Measurements from ENCODE around the gene ITIH3. TPM values are rescaled to one million over a fixed set of nuclear protein-coding genes. Genes with fewer than 3 reads are reported as not detected.

The ITIH3 gene
- total RNA-seq, 1 experiment from 2014 or later: not detected

DNA sequence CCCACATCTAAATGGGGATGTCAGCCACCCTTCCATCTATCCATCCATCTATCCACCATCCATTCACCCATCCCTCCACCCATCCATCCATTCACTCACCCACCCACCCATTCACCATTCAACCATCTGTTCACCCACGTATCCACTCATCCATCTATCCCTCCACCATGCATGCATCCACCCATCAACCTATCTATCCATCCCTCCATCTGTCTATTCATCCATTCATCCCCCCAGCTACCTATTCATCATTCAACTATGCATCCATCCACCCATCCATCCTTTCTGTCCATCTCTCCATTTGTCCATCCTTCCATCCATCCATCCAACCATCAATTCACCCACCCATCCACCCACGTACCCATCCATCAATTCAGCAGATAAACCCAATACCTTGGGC lies 14.6 kb downstream of the ITIH3 start:
- Mint-ChIP-seq H3K4me3 (no peak overlapping the region), H3K4me1 (no peaks in the 10 kb centered on the region), H3K27ac (no peak overlapping the region), H3K27me3 (ENCODE audit: low read depth) (peaks cover 11% of the 10 kb centered on the region), H3K9me3 (no peaks in the 10 kb centered on the region), H3K36me3 (ENCODE audit: insufficient read depth in 1 of 3, low read depth in 3 of 3) (no peaks in the 10 kb centered on the region)
- no peak overlapping the region for H3K27ac ChIP-seq (ENCODE audit: insufficient read length, low read depth, low read length)
- H2AFZ ChIP-seq (ENCODE audit: low read length): no peak overlapping the region
- no peak overlapping the region for H3K18ac ChIP-seq (ENCODE audit: insufficient read length, low read depth, low read length)
- H3T11ph ChIP-seq (ENCODE audit: low read length): no peak overlapping the region
- H2BK120ac ChIP-seq (ENCODE audit: low read depth, low read length, poor library complexity, severe bottlenecking): no peak overlapping the region
- no peak overlapping the region for H2BK12ac ChIP-seq (ENCODE audit: insufficient read length, low read depth, low read length)
- no peaks in the 10 kb centered on the region for H3K27me3 ChIP-seq (ENCODE audit: insufficient read depth, low read length)
- no peak overlapping the region for H4K5ac ChIP-seq (ENCODE audit: insufficient read length, low read depth, low read length)
- no peak for DNase-seq
- no peak overlapping the region for H3K9ac ChIP-seq (ENCODE audit: extremely low read depth, insufficient read length, low read length)
- H2AK5ac ChIP-seq (ENCODE audit: insufficient read length, low read length): no peak overlapping the region
- 100% methylated on average over 1 of the region's 2 CpGs for WGBS (ENCODE audit: extremely low coverage, insufficient read length, low lambda C conversion rate)
- no peak overlapping the region for H3K23ac ChIP-seq (ENCODE audit: insufficient read length, low read depth, low read length)
- H2BK15ac ChIP-seq (ENCODE audit: low read depth, low read length): no peak overlapping the region
- TF ChIP-seq, protein P1, sequence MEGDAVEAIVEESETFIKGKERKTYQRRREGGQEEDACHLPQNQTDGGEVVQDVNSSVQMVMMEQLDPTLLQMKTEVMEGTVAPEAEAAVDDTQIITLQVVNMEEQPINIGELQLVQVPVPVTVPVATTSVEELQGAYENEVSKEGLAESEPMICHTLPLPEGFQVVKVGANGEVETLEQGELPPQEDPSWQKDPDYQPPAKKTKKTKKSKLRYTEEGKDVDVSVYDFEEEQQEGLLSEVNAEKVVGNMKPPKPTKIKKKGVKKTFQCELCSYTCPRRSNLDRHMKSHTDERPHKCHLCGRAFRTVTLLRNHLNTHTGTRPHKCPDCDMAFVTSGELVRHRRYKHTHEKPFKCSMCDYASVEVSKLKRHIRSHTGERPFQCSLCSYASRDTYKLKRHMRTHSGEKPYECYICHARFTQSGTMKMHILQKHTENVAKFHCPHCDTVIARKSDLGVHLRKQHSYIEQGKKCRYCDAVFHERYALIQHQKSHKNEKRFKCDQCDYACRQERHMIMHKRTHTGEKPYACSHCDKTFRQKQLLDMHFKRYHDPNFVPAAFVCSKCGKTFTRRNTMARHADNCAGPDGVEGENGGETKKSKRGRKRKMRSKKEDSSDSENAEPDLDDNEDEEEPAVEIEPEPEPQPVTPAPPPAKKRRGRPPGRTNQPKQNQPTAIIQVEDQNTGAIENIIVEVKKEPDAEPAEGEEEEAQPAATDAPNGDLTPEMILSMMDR (conservative IDR thresholded peaks at IDR 0.05): no peak
- H3K4ac ChIP-seq (ENCODE audit: low read depth, low read length): no peak overlapping the region
- H2BK20ac ChIP-seq (ENCODE audit: low read depth, low read length, poor library complexity, severe bottlenecking): no peak overlapping the region
- H2BK5ac ChIP-seq (ENCODE audit: insufficient read length, low read length): no peak overlapping the region
- no peaks in the 10 kb centered on the region for H3K4me1 ChIP-seq (ENCODE audit: insufficient read depth, low read length)
- H3K23me2 ChIP-seq (ENCODE audit: insufficient read length, low read depth, low read length, poor library complexity, severe bottlenecking): no peaks in the 10 kb centered on the region
- H4K8ac ChIP-seq (replicated peaks; ENCODE audit: insufficient read length, low read depth, low read length): no peak overlapping the region
- H3K79me1 ChIP-seq (ENCODE audit: insufficient read depth, low read depth, low read length, poor library complexity, severe bottlenecking): no peaks in the 10 kb centered on the region
- H3K56ac ChIP-seq (ENCODE audit: insufficient read length, low read depth, low read length): no peak overlapping the region
- H3K4me2 ChIP-seq (ENCODE audit: insufficient read depth, insufficient read length, low read length): no peak overlapping the region
- no peaks in the 10 kb centered on the region for H3K79me2 ChIP-seq (ENCODE audit: insufficient read depth, low read length)
- no peaks in the 10 kb centered on the region for H4K20me1 ChIP-seq (ENCODE audit: control insufficient read depth, insufficient read depth, insufficient read length)
- H3K14ac ChIP-seq (ENCODE audit: insufficient read depth, low read length): no peak overlapping the region
- H4K91ac ChIP-seq (ENCODE audit: insufficient read length, low read depth, low read length): no peak overlapping the region
- H3K9me3 ChIP-seq (ENCODE audit: control insufficient read depth, low read depth, low read length): no peaks in the 10 kb centered on the region

Data from H9 (cell line).